Astrocyte (in vitro differentiated cells and primary cell): ENCODE results near the gene SLC7A5.
"Not testable (repeated sequence)": the region's sequence is repeated elsewhere in the genome, so short reads cannot be mapped to it uniquely, and the experiment has no call there.

Source experiments
- EZH2 ChIP-seq: IDR thresholded peaks from 2 replicates; pipeline ENCODE4 v1.6.1; 2012; ENCODE audit warnings: mild to moderate bottlenecking, low read length, inconsistent platforms; ENCODE audit not compliant: insufficient read depth
- TF ChIP-seq, protein P1 (sequence below): IDR thresholded peaks from 2 replicates; pipeline ENCODE4 v1.5.1; 2011; ENCODE audit warnings: low read depth, mild to moderate bottlenecking, inconsistent platforms, low read length, moderate library complexity; ENCODE audit not compliant: insufficient read depth

GRCh38 chr16:87912691-87913090 is 43.4 kb upstream of the SLC7A5 start:
- TF ChIP-seq, protein P1, sequence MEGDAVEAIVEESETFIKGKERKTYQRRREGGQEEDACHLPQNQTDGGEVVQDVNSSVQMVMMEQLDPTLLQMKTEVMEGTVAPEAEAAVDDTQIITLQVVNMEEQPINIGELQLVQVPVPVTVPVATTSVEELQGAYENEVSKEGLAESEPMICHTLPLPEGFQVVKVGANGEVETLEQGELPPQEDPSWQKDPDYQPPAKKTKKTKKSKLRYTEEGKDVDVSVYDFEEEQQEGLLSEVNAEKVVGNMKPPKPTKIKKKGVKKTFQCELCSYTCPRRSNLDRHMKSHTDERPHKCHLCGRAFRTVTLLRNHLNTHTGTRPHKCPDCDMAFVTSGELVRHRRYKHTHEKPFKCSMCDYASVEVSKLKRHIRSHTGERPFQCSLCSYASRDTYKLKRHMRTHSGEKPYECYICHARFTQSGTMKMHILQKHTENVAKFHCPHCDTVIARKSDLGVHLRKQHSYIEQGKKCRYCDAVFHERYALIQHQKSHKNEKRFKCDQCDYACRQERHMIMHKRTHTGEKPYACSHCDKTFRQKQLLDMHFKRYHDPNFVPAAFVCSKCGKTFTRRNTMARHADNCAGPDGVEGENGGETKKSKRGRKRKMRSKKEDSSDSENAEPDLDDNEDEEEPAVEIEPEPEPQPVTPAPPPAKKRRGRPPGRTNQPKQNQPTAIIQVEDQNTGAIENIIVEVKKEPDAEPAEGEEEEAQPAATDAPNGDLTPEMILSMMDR: not testable (repeated sequence)
- not testable (repeated sequence) for TF ChIP-seq EZH2
